Measurements from ENCODE around the gene EI24.

The EI24 gene

GRCh38 chr11:125600663-125601062 lies 31.4 kb downstream of the EI24 start:
- Histone ChIP-seq H3K9me3 (ENCODE audit: insufficient read depth, low read length, severe bottlenecking) (no peaks in the 10 kb centered on the region), H3K4me1 (ENCODE audit: insufficient read depth, low read length) (0 out of 2 replicates have a peak, but pooled peaks cover 2% of the 10 kb centered on the region), H3K79me2 (ENCODE audit: insufficient read depth, low read length) (peaks cover 47% of the 10 kb centered on the region), H3K27ac (ENCODE audit: low read length) (no peak overlapping the region), H3K36me3 (ENCODE audit: insufficient read depth, low read length) (peaks cover 93% of the 10 kb centered on the region), H3K4me2 (ENCODE audit: insufficient read depth, low read length) (no peak overlapping the region), H3K9ac (ENCODE audit: low read depth, low read length) (no peak overlapping the region), H2AFZ (ENCODE audit: low read depth, low read length) (no peak overlapping the region), H3K27me3 (ENCODE audit: insufficient read depth, low read length, poor library complexity) (no peaks in the 10 kb centered on the region), H3K4me3 (ENCODE audit: low read depth in 1 of 2, low read length in 2 of 2) (no peak overlapping the region), H4K20me1 (ENCODE audit: insufficient read depth, low read length) (peaks cover 17% of the 10 kb centered on the region; the same call in 1 of the 2 replicates)
- TF ChIP-seq EZH2 (IDR thresholded peaks at IDR 0.05; ENCODE audit: borderline replicate concordance, low read depth, low read length, severe bottlenecking) (no peak), CTCF (IDR thresholded peaks at IDR 0.05; ENCODE audit: borderline replicate concordance, extremely low read depth, low read length, poor library complexity, severe bottlenecking) (no peak)
- no peak for DNase-seq
- no peak for ATAC-seq (ENCODE audit: insufficient read depth, low read depth)

- Histone ChIP-seq H3K9ac (ENCODE audit: low read depth, low read length) (no peak overlapping the region), H3K4me2 (ENCODE audit: insufficient read depth, low read length) (no peak overlapping the region), H2AFZ (ENCODE audit: low read depth, low read length) (no peak overlapping the region), H3K4me3 (ENCODE audit: low read depth in 1 of 2, low read length in 2 of 2) (no peak overlapping the region), H3K27me3 (ENCODE audit: insufficient read depth, low read length, poor library complexity) (no peaks in the 10 kb centered on the region), H3K36me3 (ENCODE audit: insufficient read depth, low read length) (peaks cover 92% of the 10 kb centered on the region), H3K27ac (ENCODE audit: low read length) (no peak overlapping the region), H3K9me3 (ENCODE audit: insufficient read depth, low read length, severe bottlenecking) (no peaks in the 10 kb centered on the region), H3K4me1 (ENCODE audit: insufficient read depth, low read length) (no peaks in the 10 kb centered on the region), H4K20me1 (ENCODE audit: insufficient read depth, low read length) (peaks cover 9% of the 10 kb centered on the region; the same call in 1 of the 2 replicates), H3K79me2 (ENCODE audit: insufficient read depth, low read length) (peaks cover 23% of the 10 kb centered on the region)
- TF ChIP-seq CTCF (IDR thresholded peaks at IDR 0.05; ENCODE audit: borderline replicate concordance, extremely low read depth, low read length, poor library complexity, severe bottlenecking) (no peak), EZH2 (IDR thresholded peaks at IDR 0.05; ENCODE audit: borderline replicate concordance, low read depth, low read length, severe bottlenecking) (no peak)
- DNase-seq (no peak), ATAC-seq (ENCODE audit: insufficient read depth, low read depth) (no peak)
These were observed 33.9 kb downstream of the EI24 start for GRCh38 chr11:125603207-125603606.

GRCh38 chr11:125605417-125605816 lies 36.1 kb downstream of the EI24 start:
- Histone ChIP-seq H3K4me2 (ENCODE audit: insufficient read depth, low read length) (no peak overlapping the region), H3K79me2 (ENCODE audit: insufficient read depth, low read length) (peaks cover 9% of the 10 kb centered on the region; the same call in 1 of the 2 replicates), H3K36me3 (ENCODE audit: insufficient read depth, low read length) (peaks cover 99% of the 10 kb centered on the region), H3K9ac (ENCODE audit: low read depth, low read length) (no peak overlapping the region), H3K27ac (ENCODE audit: low read length) (no peak overlapping the region), H4K20me1 (ENCODE audit: insufficient read depth, low read length) (no peaks in the 10 kb centered on the region; the same call in 1 of the 2 replicates), H3K4me3 (ENCODE audit: low read depth in 1 of 2, low read length in 2 of 2) (no peak overlapping the region), H3K4me1 (ENCODE audit: insufficient read depth, low read length) (no peaks in the 10 kb centered on the region), H3K27me3 (ENCODE audit: insufficient read depth, low read length, poor library complexity) (no peaks in the 10 kb centered on the region), H3K9me3 (ENCODE audit: insufficient read depth, low read length, severe bottlenecking) (no peaks in the 10 kb centered on the region), H2AFZ (ENCODE audit: low read depth, low read length) (no peak overlapping the region)
- no peak for TF ChIP-seq EZH2 (IDR thresholded peaks at IDR 0.05; ENCODE audit: borderline replicate concordance, low read depth, low read length, severe bottlenecking)
- no peak for TF ChIP-seq CTCF (IDR thresholded peaks at IDR 0.05; ENCODE audit: borderline replicate concordance, extremely low read depth, low read length, poor library complexity, severe bottlenecking)
- DNase-seq (no peak), ATAC-seq (ENCODE audit: insufficient read depth, low read depth) (no peak)

- no peak overlapping the region for H2AFZ ChIP-seq (ENCODE audit: low read depth, low read length)
- H3K79me2 ChIP-seq (ENCODE audit: insufficient read depth, low read length): no peaks in the 10 kb centered on the region
- DNase-seq (no peak), ATAC-seq (ENCODE audit: insufficient read depth, low read depth) (no peak)
- no peaks in the 10 kb centered on the region for H3K9me3 ChIP-seq (ENCODE audit: insufficient read depth, low read length, severe bottlenecking)
- no peaks in the 10 kb centered on the region for H4K20me1 ChIP-seq (ENCODE audit: insufficient read depth, low read length)
- H3K9ac ChIP-seq (ENCODE audit: low read depth, low read length): no peak overlapping the region
- H3K4me2 ChIP-seq (ENCODE audit: insufficient read depth, low read length): no peak overlapping the region
- H3K4me1 ChIP-seq (ENCODE audit: insufficient read depth, low read length): no peaks in the 10 kb centered on the region
- peaks cover 98% of the 10 kb centered on the region for H3K36me3 ChIP-seq (ENCODE audit: insufficient read depth, low read length)
- TF ChIP-seq CTCF (IDR thresholded peaks at IDR 0.05; ENCODE audit: borderline replicate concordance, extremely low read depth, low read length, poor library complexity, severe bottlenecking) (no peak), EZH2 (IDR thresholded peaks at IDR 0.05; ENCODE audit: borderline replicate concordance, low read depth, low read length, severe bottlenecking) (no peak)
- H3K27ac ChIP-seq (ENCODE audit: low read length): no peak overlapping the region
- H3K27me3 ChIP-seq (ENCODE audit: insufficient read depth, low read length, poor library complexity): no peaks in the 10 kb centered on the region
- no peak overlapping the region for H3K4me3 ChIP-seq (ENCODE audit: low read depth in 1 of 2, low read length in 2 of 2)
These were observed 40.3 kb downstream of the EI24 start for GRCh38 chr11:125609545-125609944.
